Testis (tissue), 2 donors: ENCODE results near the gene AMBRA1.

ENCODE experiments used
- CTCF ChIP-seq, 3 experiments: fragments of 450-650 bp in 2 of 3; fragments of 200-600 bp in 1 of 3; sonication (generic) in 1 of 3; IDR thresholded peaks; one replicate each; pipeline ENCODE4 v1.5.1; 2016 to 2019; ENCODE audit warnings: antibody characterized with exemption in 3 of 3, mild to moderate bottlenecking in 2 of 3, moderate library complexity in 1 of 3
- POLR2A ChIP-seq: fragments of 450-650 bp; IDR thresholded peaks from one replicate; pipeline ENCODE4 v1.6.1; 2017; ENCODE audit warnings: antibody characterized with exemption, mild to moderate bottlenecking, moderate library complexity

GRCh38 chr11:46407635-46408034, 186.2 kb downstream of the AMBRA1 start:
- TF ChIP-seq CTCF (IDR thresholded peaks at IDR 0.05) (no peak), POLR2A (no peak)
